ENCODE results near the gene ZNF664.
"Not testable (repeated sequence)": the region's sequence is repeated elsewhere in the genome, so short reads cannot be mapped to it uniquely, and the experiment has no call there.

The ZNF664 gene

DNA sequence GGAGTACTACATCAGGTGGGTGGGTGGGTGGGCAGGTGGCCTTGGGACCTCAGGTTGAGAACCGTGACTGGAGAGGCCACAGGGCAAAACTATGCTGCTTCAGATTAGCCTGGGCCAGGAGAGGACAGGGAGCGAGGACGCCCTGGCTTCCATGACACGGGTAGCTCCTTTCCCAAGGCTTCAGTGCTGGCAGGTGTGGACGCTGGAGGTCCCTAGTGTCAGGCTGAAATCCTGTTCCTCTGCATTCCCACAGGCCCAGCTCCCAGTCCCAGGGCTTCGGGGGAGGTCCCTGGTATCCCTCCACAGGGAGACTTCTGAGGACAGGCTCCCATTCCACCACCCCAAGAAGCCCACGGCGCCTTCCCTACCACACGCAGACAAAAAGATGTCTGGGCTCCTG, 32.0 kb upstream of the ZNF664 start:
- in situ Hi-C loops (cut with MboI; ENCODE audit: low sequenced_read_pairs), result no loop called here

DNA sequence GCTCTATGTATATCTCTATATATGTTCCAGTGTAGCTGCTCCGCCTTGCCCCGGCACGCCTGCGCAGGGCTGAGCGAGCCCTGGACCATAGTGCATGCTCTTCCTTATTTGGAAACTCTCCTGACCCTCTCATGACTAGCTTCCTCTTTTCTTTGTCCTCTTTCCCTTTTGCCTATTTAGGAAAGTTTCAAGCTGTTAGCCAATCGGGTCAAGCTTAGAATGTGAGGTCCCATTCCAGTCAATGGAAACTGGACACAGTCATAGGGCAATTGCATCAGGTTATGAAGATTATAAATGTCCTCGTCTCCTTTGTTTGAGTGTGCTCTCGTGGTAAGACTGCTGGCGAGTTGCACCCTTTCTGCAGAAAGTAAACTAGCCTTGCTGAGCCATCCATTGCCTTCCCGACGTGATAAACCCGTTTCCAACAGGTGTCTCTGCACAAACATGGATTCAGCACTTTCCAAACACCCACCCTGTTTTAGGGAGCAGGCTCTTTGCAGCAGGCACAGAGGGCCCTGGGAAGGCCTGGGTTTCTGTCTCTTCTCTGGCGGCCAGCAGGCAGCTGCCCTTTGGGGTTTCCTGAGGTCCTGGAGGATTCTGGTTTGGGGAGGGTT, 31.3 kb upstream of the ZNF664 start:
- in situ Hi-C loops (cut with MboI; ENCODE audit: low sequenced_read_pairs), result no loop called here

DNA sequence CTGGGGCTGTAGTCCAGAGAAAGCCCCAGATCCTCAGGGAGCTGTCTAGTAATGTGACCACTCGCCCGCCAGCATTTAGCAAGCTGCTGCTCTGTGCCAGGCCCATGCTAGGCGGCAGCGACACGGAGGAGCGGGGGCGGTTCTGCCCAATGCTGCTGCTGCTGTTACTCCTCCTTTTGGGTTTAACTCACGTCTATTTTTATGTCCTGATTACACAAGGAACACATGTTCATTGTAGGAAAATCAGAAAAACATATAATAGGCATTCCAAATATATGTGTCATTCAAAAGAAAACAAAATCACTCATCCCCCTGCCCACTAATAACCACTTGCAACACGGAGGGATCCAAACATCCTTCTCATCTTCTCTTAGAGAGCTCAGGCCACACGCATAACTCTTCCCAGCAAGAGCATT, 30.8 kb upstream of the ZNF664 start:
- in situ Hi-C loops (cut with MboI; ENCODE audit: low sequenced_read_pairs), result no loop called here

DNA sequence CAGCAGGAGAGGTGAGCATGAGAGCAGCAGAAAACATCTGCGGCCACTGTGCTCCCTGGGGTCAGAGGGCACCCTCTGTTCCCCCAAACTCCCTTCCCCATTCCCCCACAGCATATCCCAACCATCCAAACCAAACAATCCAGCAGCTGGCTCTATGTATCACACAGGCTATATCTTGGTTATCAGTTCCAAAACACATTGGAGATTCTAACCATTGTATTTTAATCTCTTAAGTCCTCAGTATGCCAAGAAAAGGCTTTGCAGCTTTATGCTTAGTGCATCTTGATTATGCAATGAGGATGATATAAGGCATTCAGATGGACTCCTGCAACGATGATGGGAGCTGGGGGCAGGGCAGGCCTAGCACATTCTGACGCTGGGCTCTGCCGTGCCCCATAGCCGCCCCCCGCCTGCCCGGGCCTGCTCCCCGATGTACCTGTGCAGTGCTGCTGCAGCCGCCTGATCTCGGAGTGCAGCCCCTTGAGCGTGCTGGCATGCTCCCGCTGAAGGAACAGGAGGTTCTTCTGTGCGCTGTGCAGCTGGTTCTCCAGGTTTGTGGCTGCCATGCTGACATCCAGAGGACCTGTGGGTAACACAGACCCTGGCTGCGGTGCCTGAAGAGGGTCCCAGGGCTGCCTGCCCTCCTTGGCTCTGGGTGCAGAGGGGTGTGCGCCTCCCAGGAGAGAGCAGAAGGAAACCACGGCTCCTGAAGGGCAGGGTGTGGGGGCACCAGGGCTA, 29.9 kb upstream of the ZNF664 start:
- in situ Hi-C loops (cut with MboI; ENCODE audit: low sequenced_read_pairs), result no loop called here

DNA sequence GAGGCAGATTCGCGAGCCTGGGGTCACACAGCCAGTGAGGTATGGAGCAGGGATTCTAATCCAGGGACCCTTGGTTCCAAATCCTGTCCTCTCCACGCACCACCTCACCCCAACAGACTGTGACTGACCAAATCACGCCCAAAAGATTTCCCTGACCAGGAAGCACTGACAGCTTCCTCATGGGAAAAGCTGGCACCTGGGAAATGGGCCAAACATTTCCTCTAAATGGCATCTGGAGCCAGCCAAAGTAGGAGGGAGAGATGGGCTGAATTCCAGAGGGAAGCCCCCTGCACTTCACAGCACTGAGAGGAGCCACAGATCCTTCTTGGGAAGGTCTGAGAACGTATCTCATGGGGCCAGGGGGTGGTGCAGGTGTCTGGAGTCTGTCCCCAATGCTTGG, 29.2 kb upstream of the ZNF664 start:
- in situ Hi-C loops (cut with MboI; ENCODE audit: low sequenced_read_pairs), result no loop called here

DNA sequence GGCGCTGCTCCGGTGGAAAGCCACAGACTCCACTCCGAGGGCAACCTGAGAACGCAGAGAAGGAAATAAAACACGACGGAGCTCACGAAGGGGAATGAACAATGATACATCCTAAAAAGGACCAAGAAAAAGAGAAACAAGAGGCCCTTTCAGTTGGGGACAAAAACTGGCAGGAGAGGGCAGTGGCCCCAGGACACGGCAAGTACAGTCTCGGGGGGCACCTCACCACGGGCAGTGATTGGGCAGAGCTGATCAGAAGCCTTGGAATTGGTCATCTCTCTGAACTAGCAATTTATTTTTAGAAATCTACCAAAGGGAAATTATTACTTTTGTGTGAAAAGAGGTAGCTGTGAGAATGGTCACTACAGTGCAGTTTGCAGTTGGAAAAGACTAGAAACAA, 28.3 kb upstream of the ZNF664 start:
- in situ Hi-C loops (cut with MboI; ENCODE audit: low sequenced_read_pairs), result no loop called here

DNA sequence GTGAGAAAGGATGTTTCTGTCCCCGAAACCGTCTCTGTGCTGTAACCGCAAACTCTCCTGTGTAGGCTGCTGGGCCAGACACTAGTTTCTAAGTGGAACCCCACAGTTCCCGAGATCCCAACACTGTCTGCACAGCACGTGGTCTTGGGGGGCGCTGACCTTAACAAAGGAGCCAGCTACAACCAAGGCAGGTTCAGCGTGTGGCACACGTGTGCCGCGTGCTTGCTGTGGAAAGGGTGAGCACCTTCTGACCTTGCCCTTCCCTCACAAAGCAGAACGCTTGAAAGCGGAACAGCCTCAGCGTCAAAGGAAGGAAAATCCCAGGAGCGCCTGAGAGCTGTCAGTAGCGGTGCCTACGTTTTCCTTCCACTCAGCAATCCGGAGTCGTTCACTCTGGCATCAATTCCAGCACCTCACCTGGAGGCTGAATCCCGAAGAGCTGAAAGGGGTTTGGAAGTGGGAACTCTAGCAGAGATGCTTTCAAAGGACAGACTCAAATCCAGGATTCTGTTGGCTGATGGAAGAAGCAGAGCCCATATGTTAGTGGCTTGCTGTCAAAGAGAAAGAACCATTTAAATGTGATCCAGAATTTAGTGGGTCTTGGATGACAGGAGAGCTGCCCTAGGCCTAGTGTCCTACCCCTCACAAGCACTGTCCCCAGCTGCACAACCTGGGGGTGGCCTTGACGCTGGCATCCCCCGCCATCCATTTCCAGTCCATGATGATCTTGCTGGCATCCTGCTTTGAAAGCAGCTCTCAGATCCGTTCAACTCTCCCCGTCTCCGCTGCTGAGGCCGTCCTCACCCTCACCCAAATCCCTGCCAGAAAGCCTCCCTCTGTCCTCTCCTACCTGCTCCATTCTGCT, 27.5 kb upstream of the ZNF664 start:
- in situ Hi-C loops (cut with MboI; ENCODE audit: low sequenced_read_pairs), result no loop called here

DNA sequence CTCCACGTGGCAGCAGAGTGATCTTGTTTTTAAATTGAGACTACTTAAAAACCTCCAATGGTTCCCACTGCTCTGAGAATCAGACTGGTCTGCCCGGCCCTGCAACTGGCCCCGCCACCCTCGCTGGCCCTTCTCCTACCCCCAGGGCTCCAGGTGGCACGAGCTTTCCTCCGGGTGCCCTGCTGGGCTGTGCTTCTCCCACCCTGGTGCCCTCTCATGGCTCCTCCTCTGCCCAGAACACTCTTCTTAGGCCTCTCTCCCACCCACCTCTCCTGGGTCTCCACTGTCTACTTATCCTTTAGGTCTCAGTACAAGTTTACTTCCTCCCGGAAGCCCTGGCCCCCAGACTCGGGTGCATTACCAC, 26.9 kb upstream of the ZNF664 start:
- in situ Hi-C loops (cut with MboI; ENCODE audit: low sequenced_read_pairs), result no loop called here

DNA sequence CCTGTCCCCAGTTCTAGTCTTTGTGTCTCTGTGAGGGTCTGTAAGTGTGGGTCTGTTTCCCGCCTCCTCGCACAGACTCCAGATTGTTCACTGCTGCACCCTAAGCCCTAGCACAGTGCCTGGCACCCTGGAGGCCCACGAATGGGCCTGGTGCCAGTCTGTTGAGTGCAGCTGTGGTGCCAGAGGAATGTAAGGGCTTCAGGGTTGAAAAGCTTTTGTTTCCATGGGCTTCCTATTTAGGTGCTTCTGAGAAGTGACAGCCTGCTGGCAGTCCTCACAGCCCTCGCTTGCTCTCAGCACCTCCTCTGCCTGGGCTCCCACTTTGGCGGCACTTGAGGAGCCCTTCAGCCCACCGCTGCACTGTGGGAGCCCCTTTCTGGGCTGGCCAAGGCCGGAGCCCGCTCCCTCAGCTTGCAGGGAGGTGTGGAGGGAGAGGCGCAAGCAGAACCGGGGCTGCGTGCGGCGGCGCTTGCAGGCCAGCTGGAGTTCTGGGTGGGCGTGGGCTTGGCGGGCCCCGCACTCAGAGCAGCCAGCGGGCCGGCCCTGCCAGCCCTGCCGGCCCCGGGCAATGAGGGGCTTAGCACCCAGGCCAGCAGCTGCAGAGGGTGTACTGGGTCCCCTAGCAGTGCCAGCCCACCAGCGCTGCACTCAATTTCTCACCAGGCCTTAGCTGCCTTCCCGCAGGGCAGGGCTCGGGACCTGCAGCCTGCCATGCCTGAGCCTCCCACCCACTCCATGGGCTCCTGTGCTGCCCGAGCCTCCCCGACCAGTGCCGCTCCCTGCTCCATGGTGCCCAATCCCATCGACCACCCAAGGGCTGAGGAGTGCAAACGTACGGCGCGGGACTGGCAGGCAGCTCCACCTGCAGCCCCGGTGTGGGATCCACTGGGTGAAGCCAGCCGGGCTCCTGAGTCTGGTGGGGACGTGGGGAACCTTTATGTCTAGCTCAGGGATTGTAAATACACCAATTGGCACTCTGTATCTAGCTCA, 26.2 kb upstream of the ZNF664 start:
- in situ Hi-C loops (cut with MboI; ENCODE audit: low sequenced_read_pairs), result not testable (repeated sequence)

DNA sequence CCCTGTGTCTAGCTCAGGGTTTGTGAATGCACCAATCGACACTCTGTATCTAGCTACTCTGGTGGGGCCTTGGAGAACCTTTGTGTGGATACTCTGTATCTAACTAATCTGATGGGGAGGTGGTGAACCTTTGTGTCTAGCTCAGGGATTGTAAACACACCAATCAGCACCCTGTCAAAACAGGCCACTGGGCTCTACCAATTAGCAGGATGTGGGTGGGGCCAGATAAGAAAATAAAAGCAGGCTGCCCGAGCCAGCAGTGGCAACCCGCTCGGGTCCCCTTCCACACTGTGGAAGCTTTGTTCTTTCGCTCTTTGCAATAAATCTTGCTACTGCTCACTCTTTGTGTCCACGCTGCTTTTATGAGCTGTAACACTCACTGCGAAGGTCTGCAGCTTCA, 25.5 kb upstream of the ZNF664 start:
- in situ Hi-C loops (cut with MboI; ENCODE audit: low sequenced_read_pairs), result not testable (repeated sequence)

DNA sequence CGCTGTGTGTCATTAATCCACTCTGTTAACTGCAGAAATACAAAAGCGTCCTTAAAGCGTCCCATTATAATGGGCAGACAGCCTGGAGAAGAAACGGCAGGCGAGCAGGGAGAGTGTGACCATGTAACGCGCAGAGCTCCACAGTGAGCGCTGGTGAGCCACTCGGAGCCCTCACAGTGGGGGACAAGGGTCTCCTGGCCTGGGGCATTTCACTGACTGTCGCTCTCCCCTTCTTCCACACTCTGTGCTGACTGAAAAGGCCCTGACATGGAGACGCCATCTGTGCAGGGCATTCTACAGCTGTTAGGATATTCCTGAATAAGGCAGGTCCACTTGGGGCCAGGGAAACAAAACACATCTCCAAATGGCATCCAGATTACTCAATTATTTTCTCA, 24.6 kb upstream of the ZNF664 start:
- in situ Hi-C loops (cut with MboI; ENCODE audit: low sequenced_read_pairs), result no loop called here

DNA sequence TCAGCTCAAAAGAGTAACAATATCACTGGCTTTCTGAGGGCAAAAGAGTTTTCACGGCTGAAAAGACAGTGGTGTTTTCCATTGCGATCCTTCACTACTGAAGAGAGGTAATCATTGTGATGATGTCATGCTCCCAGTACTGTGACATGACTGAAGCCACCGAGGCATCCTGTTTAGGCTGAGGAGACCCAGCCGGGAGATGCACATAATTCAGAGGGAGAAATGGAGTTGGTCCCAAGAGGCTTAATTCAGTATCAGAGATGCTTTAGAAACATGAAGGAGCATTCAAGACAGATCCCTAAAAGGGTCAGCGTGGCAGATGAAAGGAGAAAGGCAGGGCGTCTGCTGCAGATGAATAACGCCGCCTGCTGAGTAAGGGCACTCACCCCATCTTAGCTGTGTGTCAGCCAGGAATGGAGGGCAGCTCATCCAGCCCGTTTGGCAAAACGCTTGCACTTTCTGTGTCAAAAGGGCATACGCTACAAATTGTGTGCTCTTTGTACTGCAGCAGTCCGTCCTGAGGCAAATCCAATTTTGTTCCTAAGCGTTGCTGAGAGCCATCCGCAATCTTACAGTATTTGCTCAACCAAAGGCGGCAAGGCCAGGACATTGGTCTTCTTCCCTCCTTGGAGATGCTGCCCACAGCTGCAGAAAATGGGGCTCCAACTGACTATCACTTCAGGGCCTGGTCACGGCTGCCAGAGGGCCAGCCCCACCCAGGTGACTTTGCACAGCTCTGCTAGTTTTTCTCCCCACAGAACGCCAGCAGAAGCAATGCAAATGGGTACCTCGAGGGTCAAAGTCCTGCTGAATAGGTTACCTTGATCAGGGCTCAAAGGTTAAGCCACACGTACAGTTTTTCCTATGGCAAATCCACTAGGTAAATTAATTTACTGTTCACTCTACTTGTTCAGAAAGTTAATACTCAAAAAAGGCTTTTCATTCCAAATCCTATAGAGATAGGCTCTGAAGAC, 23.9 kb upstream of the ZNF664 start:
- in situ Hi-C loops (cut with MboI; ENCODE audit: low sequenced_read_pairs), result no loop called here

DNA sequence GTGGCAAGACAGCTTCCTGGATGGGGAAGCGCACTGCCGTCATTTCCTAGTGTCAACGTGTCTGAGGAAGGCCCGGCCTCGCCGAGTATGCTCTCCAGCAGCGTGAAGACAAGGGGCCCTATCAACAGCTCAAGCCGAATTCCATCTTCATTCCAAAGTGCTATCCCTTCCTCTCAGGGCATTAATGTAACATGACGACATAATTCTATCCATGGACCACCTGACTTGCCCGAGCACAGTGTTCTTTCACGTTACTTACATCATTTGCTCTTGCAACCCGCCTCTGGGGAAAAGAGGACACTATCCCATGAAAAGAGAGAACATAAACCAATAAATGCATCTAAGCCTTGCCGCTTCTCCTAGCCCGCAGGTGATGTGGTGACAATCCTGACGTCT, 23.2 kb upstream of the ZNF664 start:
- in situ Hi-C loops (cut with MboI; ENCODE audit: low sequenced_read_pairs), result no loop called here

DNA sequence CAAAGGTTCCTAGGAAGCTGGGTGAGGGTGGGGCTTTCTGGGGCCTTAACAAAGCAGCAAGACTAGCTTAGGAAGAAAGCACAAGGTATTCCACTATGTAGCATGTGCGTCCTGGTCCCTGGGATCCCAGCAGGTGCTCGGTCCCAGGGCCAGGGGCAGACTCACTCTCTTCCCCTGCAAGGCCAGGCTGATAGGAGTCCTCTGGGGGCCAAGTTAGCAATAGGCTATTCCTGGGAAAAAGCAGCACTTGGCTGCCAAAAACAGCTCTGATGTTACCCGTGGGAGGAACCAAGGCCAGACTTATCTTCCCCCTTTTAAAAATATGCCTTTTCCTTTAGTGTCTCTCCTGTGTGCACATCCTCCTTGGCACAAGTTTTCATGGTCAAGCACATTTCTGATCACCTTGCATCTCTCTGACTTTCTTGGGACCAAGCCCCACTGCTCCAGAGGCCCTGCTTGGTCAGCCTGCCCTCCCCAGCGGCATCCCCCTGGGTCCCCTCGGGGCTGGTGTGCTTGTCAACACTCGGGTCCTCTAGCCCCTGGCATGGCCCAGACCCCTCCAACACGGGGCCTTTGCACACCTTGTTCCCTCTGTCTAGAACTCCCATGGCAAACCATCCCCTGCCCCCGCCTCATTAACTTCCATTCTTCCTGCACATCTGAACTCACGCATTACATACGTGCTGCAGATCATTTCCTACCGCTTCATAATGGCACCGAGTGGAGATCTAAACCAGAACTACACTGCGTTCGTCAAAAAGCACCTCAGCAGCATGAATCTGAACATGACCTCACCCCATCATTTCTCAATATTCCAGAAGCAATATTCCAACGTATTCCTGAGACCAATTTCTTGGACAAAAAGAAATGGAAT, 22.3 kb upstream of the ZNF664 start:
- in situ Hi-C loops (cut with MboI; ENCODE audit: low sequenced_read_pairs), result no loop called here

DNA sequence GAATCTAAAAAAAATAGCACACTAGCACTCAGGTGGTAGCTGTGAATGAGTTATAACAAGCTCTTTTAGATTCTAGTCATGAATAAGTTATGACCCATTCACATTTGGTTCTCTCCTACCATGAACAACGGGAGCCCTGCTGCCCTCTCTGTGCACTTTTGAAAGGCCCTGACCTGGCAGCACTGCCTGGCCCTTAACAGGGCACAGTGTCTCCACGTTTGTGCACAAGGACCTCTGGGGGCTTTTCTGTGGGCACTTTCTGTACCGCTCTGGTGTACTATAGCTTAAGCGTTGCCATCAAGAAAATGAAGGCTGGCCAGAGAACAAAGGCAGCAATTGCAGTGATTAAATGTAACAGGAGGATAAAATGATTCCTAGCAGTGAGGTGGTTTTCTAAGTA, 21.5 kb upstream of the ZNF664 start:
- in situ Hi-C loops (cut with MboI; ENCODE audit: low sequenced_read_pairs), result no loop called here

DNA sequence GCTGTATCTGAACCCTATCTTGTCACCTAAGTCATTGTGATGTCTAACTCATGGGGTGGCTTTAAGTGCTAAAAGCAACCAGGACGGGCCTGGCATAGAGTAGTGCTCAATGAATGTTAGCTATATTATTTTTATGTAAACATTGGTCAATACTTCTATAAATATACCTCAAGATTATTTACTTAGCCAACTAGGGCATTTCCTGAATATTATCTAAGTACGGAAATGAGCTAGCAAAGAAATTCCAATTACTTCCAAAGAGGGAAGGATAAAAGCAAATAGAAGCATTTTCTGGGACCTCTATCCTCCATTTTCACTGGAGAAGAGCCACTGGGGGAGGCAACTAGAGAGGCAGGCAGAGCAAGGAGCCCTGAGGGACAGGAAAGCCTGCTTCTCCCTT, 21.0 kb upstream of the ZNF664 start:
- in situ Hi-C loops (cut with MboI; ENCODE audit: low sequenced_read_pairs), result no loop called here

DNA sequence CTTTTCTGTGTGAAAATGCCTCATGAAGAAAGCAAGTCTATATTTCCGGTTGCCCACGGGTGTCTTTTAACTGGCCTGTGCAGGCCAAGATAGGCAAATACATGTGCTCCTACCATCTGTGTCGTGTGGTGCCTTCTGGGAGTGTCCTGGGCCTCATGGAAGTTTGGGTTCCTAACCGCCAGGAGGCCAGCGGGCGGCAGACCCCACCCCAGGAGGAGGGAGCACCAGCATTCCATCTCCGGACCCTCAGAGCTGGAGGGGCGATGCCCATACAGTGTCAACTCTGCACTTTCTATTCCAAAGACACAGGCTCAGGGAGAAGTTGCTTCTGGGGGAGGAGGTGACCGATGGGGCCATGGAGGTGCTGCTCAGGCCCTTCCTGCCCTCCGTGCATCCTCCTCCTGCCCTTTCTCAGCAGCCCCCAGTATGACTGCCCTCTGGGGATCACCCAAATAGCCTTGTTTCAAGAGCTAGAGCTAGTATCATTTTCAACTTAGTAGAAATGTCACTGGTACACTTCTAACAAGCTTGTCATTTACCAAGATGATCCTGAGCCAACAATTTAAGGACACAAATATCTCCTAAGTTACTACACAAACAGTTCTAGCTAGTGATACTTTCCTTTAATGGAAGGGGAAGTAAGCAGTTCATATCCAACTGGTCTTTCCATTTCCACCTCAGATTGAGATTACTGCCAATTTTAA, 18.2 kb upstream of the ZNF664 start:
- in situ Hi-C loops (cut with MboI; ENCODE audit: low sequenced_read_pairs), result no loop called here

DNA sequence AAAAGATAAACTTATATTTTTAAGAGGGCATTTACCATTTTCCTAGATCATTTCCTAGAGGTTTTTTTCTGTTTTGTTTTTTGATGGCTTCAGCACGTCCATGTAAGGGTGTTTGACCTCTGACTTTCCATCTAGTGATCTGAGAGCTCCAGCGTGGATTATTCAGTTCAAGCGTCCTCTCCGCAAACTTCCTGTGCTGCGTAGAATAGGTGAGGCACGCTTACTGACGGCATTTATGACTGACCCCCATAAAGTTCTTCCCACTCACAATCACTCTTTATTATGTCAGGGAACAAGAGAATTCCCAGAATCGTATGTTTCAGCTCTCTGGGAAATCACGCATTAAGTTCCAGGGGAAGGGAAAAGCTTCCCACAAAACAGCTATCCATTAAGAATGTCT, 16.8 kb upstream of the ZNF664 start:
- in situ Hi-C loops (cut with MboI; ENCODE audit: low sequenced_read_pairs), result no loop called here
